GM23248 (cell line): ENCODE data around the gene ASIC1.

Experiments
- EZH2 ChIP-seq: fragments of 200-600 bp; sonication (generic); IDR thresholded peaks from 2 replicates; pipeline ENCODE4 v1.6.1; 2018; ENCODE audit warnings: antibody characterized with exemption, mild to moderate bottlenecking; ENCODE audit not compliant: insufficient read depth, poor library complexity, severe bottlenecking
- EZH2phosphoT487 ChIP-seq: fragments of 200-600 bp; sonication (generic); IDR thresholded peaks from 2 replicates; pipeline ENCODE4 v1.6.1; 2018; ENCODE audit warnings: antibody characterized with exemption, moderate library complexity, mild to moderate bottlenecking, low read depth; ENCODE audit not compliant: insufficient read depth

DNA sequence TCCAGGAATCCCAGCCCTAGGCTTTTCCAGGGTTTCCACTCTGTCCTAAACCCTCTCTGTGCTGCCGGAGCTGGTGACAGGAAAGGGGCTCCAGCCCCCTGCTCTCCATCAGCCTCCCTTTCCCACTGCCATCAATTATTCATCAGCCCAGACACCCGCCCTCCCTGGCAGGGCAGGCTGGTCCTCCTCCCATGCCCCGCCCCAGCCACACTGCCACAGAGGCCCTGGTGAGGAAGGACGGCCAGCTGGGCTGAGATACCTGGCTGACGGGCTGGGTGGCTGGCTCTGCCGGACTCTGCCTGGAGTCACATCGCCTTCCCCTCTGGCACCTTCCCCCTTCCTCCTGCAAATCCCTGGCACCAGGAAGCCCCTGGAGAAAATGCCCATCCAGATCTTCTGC lies 15.8 kb downstream of the ASIC1 start:
- TF ChIP-seq EZH2 (no peak), EZH2phosphoT487 (no peak)
